ENCODE data around the gene PRRT2. TPM values are rescaled to one million over a fixed set of nuclear protein-coding genes. Genes with fewer than 3 reads are reported as not detected.

The PRRT2 gene
- total RNA-seq, 1 experiment from 2014 or later = 9.7 TPM

GRCh38 chr16:29864205-29864604, 52.2 kb downstream of the PRRT2 start:
- intact Hi-C loops (cut with micrococcal nuclease; ENCODE audit: unreplicated experiment) (no loop called here), in situ Hi-C loops (cut with HindIII; ENCODE audit: low pct_unique_long_range_greater_than_20kb, low sequenced_read_pairs) (no loop called here)
- H3K4me3 ChIP-seq (ENCODE audit: low read depth in 2 of 2, low read length in 2 of 2) = no peak overlapping the region
- no peak for ATAC-seq
- DNase-seq (ENCODE audit: low read depth, low spot score) = no peak
- ChIA-PET CTCF (interaction anchor here (0.5 to 1.0 kb wide), 2 partner anchors 8 to 16 kb away, joined by 3 to 6 read pairs; no protein-coding TSS in a partner anchor), POLR2A (no interaction called here)
- TF ChIP-seq SIN3A (IDR thresholded peaks at IDR 0.05; ENCODE audit: borderline replicate concordance, insufficient read depth, low read depth, low read length) (no peak), CTCF (IDR thresholded peaks at IDR 0.05) (no peak), TCF7L2 (IDR thresholded peaks at IDR 0.05; ENCODE audit: low read depth, low read length) (no peak), POLR2AphosphoS5 (IDR thresholded peaks at IDR 0.05; ENCODE audit: low read depth, low read length) (no peak), REST (IDR thresholded peaks at IDR 0.05; ENCODE audit: insufficient read depth in 1 of 2, low read depth in 2 of 2, low read length in 1 of 2) (no peak)
- no peaks in the 10 kb centered on the region for H3K9me3 ChIP-seq (ENCODE audit: control insufficient read depth, insufficient read depth, low read depth, low read length)
- no peaks in the 10 kb centered on the region for H3K4me1 ChIP-seq (ENCODE audit: control insufficient read depth, insufficient read depth, low read length)
- no peaks in the 10 kb centered on the region for H3K36me3 ChIP-seq (ENCODE audit: control insufficient read depth, insufficient read depth, low read length)
- no TSS peak for BruUV-seq (replicated peaks)
- H3K27ac ChIP-seq (ENCODE audit: low read length) = no peak overlapping the region
- no peaks in the 10 kb centered on the region for H3K27me3 ChIP-seq (ENCODE audit: control insufficient read depth, insufficient read depth, low read length)

Other genes with a start within 250 kb of the PRRT2 start
- gene SPN, start 148.9 kb upstream of the PRRT2 start, total RNA-seq (2021; ENCODE audit: unreplicated experiment) = 1.3 TPM
- gene QPRT, start 133.0 kb upstream of the PRRT2 start, total RNA-seq (2021; ENCODE audit: unreplicated experiment) = 27.9 TPM
- 0.18 TPM for gene C16orf54, start 66.2 kb upstream of the PRRT2 start, total RNA-seq (2021; ENCODE audit: unreplicated experiment)
- gene ZG16, start 33.9 kb upstream of the PRRT2 start, total RNA-seq (2021; ENCODE audit: unreplicated experiment) = not detected
- 111 TPM for gene KIF22, start 21.4 kb upstream of the PRRT2 start, total RNA-seq (2021; ENCODE audit: unreplicated experiment)
- 426 TPM for gene MAZ, start 5.7 kb upstream of the PRRT2 start, total RNA-seq (2021; ENCODE audit: unreplicated experiment)
- gene PAGR1, start 4.0 kb downstream of the PRRT2 start, total RNA-seq (2021; ENCODE audit: unreplicated experiment) = 42.5 TPM
- gene MVP, start 8.3 kb downstream of the PRRT2 start, total RNA-seq (2021; ENCODE audit: unreplicated experiment) = 107 TPM
- gene CDIPT, start 51.0 kb downstream of the PRRT2 start, total RNA-seq (2021; ENCODE audit: unreplicated experiment) = 71.6 TPM
- gene SEZ6L2, start 87.4 kb downstream of the PRRT2 start, total RNA-seq (2021; ENCODE audit: unreplicated experiment) = 70.7 TPM
- 87.0 TPM for gene ASPHD1, start 88.3 kb downstream of the PRRT2 start, total RNA-seq (2021; ENCODE audit: unreplicated experiment)
- gene KCTD13, start 114.0 kb downstream of the PRRT2 start, total RNA-seq (2021; ENCODE audit: unreplicated experiment) = 45.7 TPM
- gene TMEM219, start 149.9 kb downstream of the PRRT2 start, total RNA-seq (2021; ENCODE audit: unreplicated experiment) = 161 TPM
- gene TAOK2, start 161.7 kb downstream of the PRRT2 start, total RNA-seq (2021; ENCODE audit: unreplicated experiment) = 99.4 TPM
- gene HIRIP3, start 183.4 kb downstream of the PRRT2 start, total RNA-seq (2021; ENCODE audit: unreplicated experiment) = 25.3 TPM
- gene INO80E, start 184.0 kb downstream of the PRRT2 start, total RNA-seq (2021; ENCODE audit: unreplicated experiment) = 104 TPM
- gene DOC2A, start 198.8 kb downstream of the PRRT2 start, total RNA-seq (2021; ENCODE audit: unreplicated experiment) = 3.2 TPM
- gene C16orf92, start 211.0 kb downstream of the PRRT2 start, total RNA-seq (2021; ENCODE audit: unreplicated experiment) = not detected
- 3.5 TPM for gene TLCD3B, start 219.1 kb downstream of the PRRT2 start, total RNA-seq (2021; ENCODE audit: unreplicated experiment)

Measured in Panc1 (cell line).